ENCODE data around the gene CRHR1.

The CRHR1 gene

GRCh38 chr17:45870342-45870974, 86.3 kb downstream of the CRHR1 start:
- no peak for DNase-seq

GRCh38 chr17:45871718-45872117, 87.6 kb downstream of the CRHR1 start:
- DNase-seq: no peak

- peak; percentile 39 to 40 for DNase-seq
Measured at GRCh38 chr17:45873728-45874127, 89.6 kb downstream of the CRHR1 start.

GRCh38 chr17:45874151-45874550, 90.0 kb downstream of the CRHR1 start:
- DNase-seq: no peak

GRCh38 chr17:45876539-45876938, 92.4 kb downstream of the CRHR1 start:
- no peak for DNase-seq

- no peak for DNase-seq
Measured at GRCh38 chr17:45877467-45877866, 93.3 kb downstream of the CRHR1 start.

GRCh38 chr17:45883063-45883462, 98.9 kb downstream of the CRHR1 start:
- DNase-seq: no peak
